ENCODE results near the gene MBOAT1.
A peak's percentile ranks its signal among the peaks of the same experiment; 100 is the strongest.

Gene MBOAT1

DNA sequence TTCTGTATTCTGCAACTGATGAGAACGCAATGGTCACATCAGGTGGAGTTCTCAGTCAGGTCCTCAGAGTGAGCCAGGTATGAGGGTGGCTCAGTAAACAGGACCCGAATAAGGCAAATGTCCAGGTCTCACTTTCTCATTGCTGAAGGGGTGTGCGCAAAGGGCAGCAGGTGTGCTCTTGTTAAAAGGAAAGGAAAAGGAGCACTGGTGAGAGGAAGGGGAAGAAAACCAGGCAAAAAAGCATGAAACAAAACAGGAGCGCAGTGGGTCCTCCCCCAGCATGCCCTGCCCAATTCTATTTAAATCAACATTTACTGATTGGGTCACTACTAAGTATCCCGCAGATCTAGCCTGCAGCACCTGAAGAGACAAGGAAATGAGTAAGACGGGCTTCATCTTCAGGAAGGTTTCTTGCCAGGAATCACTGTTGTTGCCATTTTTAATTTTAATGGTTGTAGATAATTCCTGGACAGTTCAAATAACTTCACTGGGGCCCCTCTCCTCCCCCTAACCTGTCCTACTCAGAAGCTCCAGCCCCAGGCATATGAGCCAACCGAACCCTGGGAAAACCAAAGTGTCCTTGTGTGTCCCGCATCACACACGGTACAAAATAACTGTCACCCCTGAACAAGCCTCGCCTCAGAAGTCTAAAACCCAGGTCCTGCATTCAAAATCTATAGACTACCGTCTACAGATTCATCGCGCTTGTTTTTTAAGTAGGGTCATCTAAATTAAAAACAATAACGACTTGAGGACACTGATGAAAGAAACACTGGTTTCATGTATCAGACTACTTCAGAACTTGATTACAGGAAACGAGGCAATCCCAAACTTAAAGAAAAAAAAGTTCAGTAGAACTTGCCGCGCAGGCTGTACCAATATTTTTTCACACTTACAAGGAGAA lies 980 bp downstream of the MBOAT1 start:
- no peak for TF ChIP-seq EZH2 (IDR thresholded peaks at IDR 0.05)
- TF ChIP-seq POLR2AphosphoS5 (IDR thresholded peaks at IDR 0.05; ENCODE audit: borderline replicate concordance, low read depth, low read length) = no peak
- TF ChIP-seq FOXP2 (optimal IDR thresholded peaks at IDR 0.05; ENCODE audit: control extremely low read depth, extremely low read length, insufficient read depth) = no peak

DNA sequence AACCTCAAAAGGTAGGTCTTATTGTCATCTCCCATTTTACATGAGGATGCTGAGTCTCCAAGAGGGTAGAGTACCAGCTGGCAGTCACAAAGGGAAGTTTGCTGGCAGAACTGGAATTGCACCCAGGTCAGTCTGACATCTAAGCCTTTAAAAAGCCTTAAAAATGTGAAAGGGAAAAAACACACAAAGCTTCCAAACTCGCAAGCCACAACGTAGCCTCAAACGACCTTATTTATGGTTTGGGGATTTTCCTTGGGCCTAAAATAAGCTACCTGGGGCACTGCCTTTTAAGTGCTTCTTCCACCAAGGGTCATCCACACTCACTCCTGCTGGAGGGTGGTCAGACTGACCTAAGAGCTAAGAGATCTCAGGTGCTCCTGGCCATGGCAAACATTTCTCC lies 2.1 kb downstream of the MBOAT1 start:
- no peak for DNase-seq (ENCODE audit: low read depth, low spot score)
- H3K4me3 ChIP-seq = no peak overlapping the region
- TF ChIP-seq FOXP2 (optimal IDR thresholded peaks at IDR 0.05; ENCODE audit: control extremely low read depth, extremely low read length, insufficient read depth) (no peak), POLR2AphosphoS5 (IDR thresholded peaks at IDR 0.05; ENCODE audit: borderline replicate concordance, low read depth, low read length) (no peak), EZH2 (IDR thresholded peaks at IDR 0.05) (no peak)

More for the DNA sequence above, 980 bp downstream of the MBOAT1 start:
- no peak overlapping the region for H3K27ac ChIP-seq
- no peaks in the 10 kb centered on the region for H3K36me3 ChIP-seq (ENCODE audit: insufficient read depth, low read length)
- no peak for DNase-seq (ENCODE audit: low read depth, low spot score)
- peak overlapping the region; percentile 77 for H3K9ac ChIP-seq (ENCODE audit: insufficient read length)
- H3K4me3 ChIP-seq = peak overlapping the region; percentile 94
- no peaks in the 10 kb centered on the region for H3K9me3 ChIP-seq (ENCODE audit: low read depth, low read length)

DNA sequence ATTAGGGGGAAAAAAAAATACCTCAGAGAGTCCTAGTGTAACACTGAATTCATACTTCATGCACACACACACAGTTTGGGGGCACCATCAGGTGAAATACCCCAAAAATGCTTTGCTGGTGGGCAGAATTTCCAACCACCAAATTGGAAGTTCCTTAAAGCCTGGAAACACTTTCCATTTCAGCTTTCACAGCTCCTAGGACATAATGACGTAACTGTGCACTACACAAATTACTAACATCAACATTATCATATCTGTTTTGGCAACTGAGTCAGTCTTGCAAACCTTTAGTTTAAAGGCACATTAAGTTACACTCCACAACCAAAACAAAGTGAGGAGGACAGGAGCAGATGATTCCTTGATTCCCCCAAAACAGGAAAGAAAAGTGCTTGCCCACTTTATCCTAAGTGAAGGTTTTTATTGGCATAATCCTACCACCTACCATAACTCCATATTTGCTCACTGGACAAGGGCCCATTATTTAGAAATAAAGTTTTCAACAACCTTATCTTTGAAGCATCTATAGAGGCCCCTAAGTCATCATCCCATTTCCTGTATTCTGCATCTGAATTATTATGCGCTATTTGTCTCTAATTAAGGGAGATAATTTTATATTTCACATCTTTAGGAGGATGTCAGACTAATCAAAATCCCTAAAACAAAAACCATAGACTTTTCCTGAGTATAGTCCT lies 3.4 kb downstream of the MBOAT1 start:
- no peaks in the 10 kb centered on the region for H3K36me3 ChIP-seq (ENCODE audit: insufficient read depth, low read length)
- no peak for TF ChIP-seq POLR2AphosphoS5 (IDR thresholded peaks at IDR 0.05; ENCODE audit: borderline replicate concordance, low read depth, low read length)
- H3K9me3 ChIP-seq (ENCODE audit: low read depth, low read length) = no peaks in the 10 kb centered on the region
- no peak overlapping the region for H3K9ac ChIP-seq (ENCODE audit: insufficient read length)
- H3K4me3 ChIP-seq = no peak overlapping the region
- H3K27ac ChIP-seq = no peak overlapping the region
- DNase-seq (ENCODE audit: low read depth, low spot score) = no peak

More for the DNA sequence above, 2.1 kb downstream of the MBOAT1 start:
- H3K9ac ChIP-seq (ENCODE audit: insufficient read length) = no peak overlapping the region
- H3K27ac ChIP-seq = no peak overlapping the region
- H3K9me3 ChIP-seq (ENCODE audit: low read depth, low read length) = no peaks in the 10 kb centered on the region
- H3K36me3 ChIP-seq (ENCODE audit: insufficient read depth, low read length) = no peaks in the 10 kb centered on the region

DNA sequence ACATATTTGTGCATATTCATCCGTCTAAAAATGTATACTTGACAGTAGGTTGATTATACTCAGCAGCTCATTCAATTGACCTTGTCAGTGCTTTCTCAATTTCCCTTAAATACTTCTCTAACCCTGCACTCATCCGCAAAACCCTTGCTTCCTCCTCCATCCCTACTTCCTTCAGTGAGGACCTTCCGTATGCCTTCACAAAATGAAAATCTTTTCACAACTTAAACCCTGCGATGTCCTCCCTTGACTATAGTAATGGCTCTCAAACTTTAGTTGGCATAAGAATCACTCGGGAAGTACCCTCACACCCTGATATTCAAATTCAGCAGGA lies 5.2 kb downstream of the MBOAT1 start:
- Histone ChIP-seq H3K27ac (no peak overlapping the region), H3K36me3 (ENCODE audit: insufficient read depth, low read length) (no peaks in the 10 kb centered on the region), H3K9me3 (ENCODE audit: low read depth, low read length) (no peaks in the 10 kb centered on the region), H3K9ac (ENCODE audit: insufficient read length) (no peak overlapping the region), H3K4me3 (no peak overlapping the region)
- no peak for DNase-seq (ENCODE audit: low read depth, low spot score)
- TF ChIP-seq FOXP2 (optimal IDR thresholded peaks at IDR 0.05; ENCODE audit: control extremely low read depth, extremely low read length, insufficient read depth) (no peak), EZH2 (IDR thresholded peaks at IDR 0.05) (no peak), POLR2AphosphoS5 (IDR thresholded peaks at IDR 0.05; ENCODE audit: borderline replicate concordance, low read depth, low read length) (no peak)

DNA sequence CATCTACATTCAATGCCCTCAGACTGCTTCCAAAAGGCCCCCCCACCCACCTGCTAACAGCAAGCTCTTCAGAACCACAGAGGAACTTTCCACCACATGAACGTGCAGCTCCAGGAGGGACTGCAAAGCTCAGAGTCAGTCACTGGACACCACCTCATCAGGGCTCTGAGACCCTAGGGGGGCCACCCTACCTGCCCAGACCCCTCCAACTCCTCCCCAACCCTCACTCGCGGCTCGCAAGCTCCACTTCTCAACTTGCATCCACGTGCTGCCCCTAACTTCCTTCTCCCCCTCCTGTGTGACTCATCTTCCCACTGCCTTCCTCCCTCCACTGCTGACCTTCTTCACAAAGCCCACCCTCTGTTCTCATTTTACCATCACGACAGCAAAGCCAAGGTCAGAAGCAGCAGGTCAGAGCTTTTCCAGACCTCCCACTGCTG lies 6.5 kb downstream of the MBOAT1 start:
- no peak overlapping the region for H3K27ac ChIP-seq
- DNase-seq (ENCODE audit: low read depth, low spot score) = no peak
- no peaks in the 10 kb centered on the region for H3K36me3 ChIP-seq (ENCODE audit: insufficient read depth, low read length)
- no peaks in the 10 kb centered on the region for H3K9me3 ChIP-seq (ENCODE audit: low read depth, low read length)
- no peak overlapping the region for H3K9ac ChIP-seq (ENCODE audit: insufficient read length)
- no peak overlapping the region for H3K4me3 ChIP-seq
- TF ChIP-seq EZH2 (IDR thresholded peaks at IDR 0.05) = no peak
- TF ChIP-seq FOXP2 (optimal IDR thresholded peaks at IDR 0.05; ENCODE audit: control extremely low read depth, extremely low read length, insufficient read depth) = no peak
- TF ChIP-seq POLR2AphosphoS5 (IDR thresholded peaks at IDR 0.05; ENCODE audit: borderline replicate concordance, low read depth, low read length) = no peak

DNA sequence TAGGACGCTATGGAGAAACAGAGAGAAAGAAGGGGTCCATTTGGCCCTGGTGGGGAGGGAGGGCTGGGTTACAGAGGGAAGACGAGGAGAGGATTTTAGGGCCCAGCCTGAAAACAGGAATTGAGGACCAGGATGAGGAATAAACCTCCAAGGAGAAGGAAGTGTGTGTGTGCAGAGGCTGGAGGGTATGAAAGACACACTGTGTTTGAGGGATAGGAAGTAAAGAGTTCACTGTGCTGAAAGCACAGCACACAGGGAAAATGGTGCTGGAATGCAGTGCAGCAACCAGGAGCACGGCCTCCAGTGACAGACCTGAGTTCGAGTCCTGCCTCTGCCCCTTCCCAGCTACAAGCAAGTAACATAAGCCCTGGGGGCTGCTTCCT lies 7.8 kb downstream of the MBOAT1 start:
- Histone ChIP-seq H3K9ac (ENCODE audit: insufficient read length) (no peak overlapping the region), H3K27ac (no peak overlapping the region)
- TF ChIP-seq EZH2 (IDR thresholded peaks at IDR 0.05) = no peak
- no peak for TF ChIP-seq FOXP2 (optimal IDR thresholded peaks at IDR 0.05; ENCODE audit: control extremely low read depth, extremely low read length, insufficient read depth)
- no peak for TF ChIP-seq POLR2AphosphoS5 (IDR thresholded peaks at IDR 0.05; ENCODE audit: borderline replicate concordance, low read depth, low read length)

DNA sequence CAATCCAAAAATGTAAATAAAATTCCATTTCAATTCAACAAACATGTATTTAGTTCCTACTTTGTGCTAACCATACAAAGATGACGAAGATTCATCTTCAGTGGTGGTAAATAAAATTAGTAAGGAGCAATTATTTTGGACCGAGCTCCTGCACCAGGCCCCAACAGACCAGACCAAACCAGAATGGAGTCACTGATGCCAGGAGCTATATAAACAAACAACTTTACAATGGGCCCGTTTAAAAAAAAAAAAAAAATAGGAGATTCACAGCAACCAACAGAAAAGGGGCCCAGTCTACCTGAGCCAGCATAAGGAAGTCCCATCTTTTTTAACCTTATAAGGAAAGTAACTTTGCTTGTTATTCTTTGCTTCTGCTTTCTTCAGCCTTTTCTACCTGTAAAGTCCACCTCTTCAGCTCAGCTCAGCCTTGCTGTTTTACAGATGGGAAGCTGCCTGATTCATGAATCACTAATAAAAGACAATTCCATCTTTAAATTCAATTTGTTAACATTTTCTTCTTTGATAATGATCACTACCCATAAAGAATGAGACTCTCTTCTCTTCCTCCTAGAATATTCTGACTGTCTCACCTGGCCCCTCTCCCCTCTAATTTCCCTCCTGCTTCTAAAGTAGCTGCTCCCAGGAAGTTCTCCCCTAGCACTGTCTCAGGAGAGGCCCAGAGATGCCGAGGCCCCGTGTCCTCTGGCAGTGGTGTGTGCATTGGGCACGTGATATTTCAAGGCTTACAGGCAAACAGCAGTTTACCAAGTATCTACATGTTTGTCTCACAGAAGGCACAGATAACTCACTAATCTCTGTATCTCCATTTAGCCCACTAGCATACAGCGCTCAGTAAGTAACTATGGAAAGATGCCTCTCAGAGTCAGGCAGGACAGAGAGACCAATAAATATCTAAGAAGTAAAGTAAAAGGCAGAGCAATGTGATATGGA lies 8.4 kb downstream of the MBOAT1 start:
- no peak for TF ChIP-seq POLR2AphosphoS5 (IDR thresholded peaks at IDR 0.05; ENCODE audit: borderline replicate concordance, low read depth, low read length)
- no peak for TF ChIP-seq FOXP2 (optimal IDR thresholded peaks at IDR 0.05; ENCODE audit: control extremely low read depth, extremely low read length, insufficient read depth)
- TF ChIP-seq EZH2 (IDR thresholded peaks at IDR 0.05) = no peak
- Histone ChIP-seq H3K27ac (no peak overlapping the region), H3K9ac (ENCODE audit: insufficient read length) (no peak overlapping the region), H3K9me3 (ENCODE audit: low read depth, low read length) (no peaks in the 10 kb centered on the region), H3K4me3 (no peak overlapping the region), H3K36me3 (ENCODE audit: insufficient read depth, low read length) (no peaks in the 10 kb centered on the region)
- no peak for DNase-seq (ENCODE audit: low read depth, low spot score)

More for the DNA sequence above, 7.8 kb downstream of the MBOAT1 start:
- Histone ChIP-seq H3K36me3 (ENCODE audit: insufficient read depth, low read length) (no peaks in the 10 kb centered on the region), H3K9me3 (ENCODE audit: low read depth, low read length) (no peaks in the 10 kb centered on the region), H3K4me3 (no peak overlapping the region)
- no peak for DNase-seq (ENCODE audit: low read depth, low spot score)
